ENCODE data around the gene DOP1B. TPM values are rescaled to one million over a fixed set of nuclear protein-coding genes. Genes with fewer than 3 reads are reported as not detected.
A peak's percentile ranks its signal among the peaks of the same experiment; 100 is the strongest.

Gene DOP1B
- total RNA-seq, 1 donor = 11.7 TPM

- H3K4me3 ChIP-seq (ENCODE audit: low read depth, low read length) = no peak overlapping the region
- DNase-seq (ENCODE audit: low read depth) = no peak
- TF ChIP-seq CTCF (IDR thresholded peaks at IDR 0.05; ENCODE audit: insufficient read depth, low read depth, low read length) = no peak
Observed at GRCh38 chr21:36149788-36150711, 6.6 kb upstream of the DOP1B start.

- no peak for DNase-seq (ENCODE audit: low read depth)
- H3K4me3 ChIP-seq (ENCODE audit: low read depth, low read length) = peak overlapping the region; percentile 72
- TF ChIP-seq CTCF (IDR thresholded peaks at IDR 0.05; ENCODE audit: insufficient read depth, low read depth, low read length) = no peak
Observed at GRCh38 chr21:36155603-36156338, 853 bp upstream of the DOP1B start.

GRCh38 chr21:36156339-36156814, 247 bp upstream of the DOP1B start:
- DNase-seq (ENCODE audit: low read depth) = peak; percentile 100
- TF ChIP-seq CTCF (IDR thresholded peaks at IDR 0.05; ENCODE audit: insufficient read depth, low read depth, low read length) = no peak
- peak overlapping the region; percentile 72 for H3K4me3 ChIP-seq (ENCODE audit: low read depth, low read length)

- H3K4me3 ChIP-seq (ENCODE audit: low read depth, low read length) = no peak overlapping the region
- no peak for TF ChIP-seq CTCF (IDR thresholded peaks at IDR 0.05; ENCODE audit: insufficient read depth, low read depth, low read length)
- DNase-seq (ENCODE audit: low read depth) = peak; percentile 40
Observed at GRCh38 chr21:36159356-36159921, 2.8 kb downstream of the DOP1B start.

- no peak overlapping the region for H3K4me3 ChIP-seq (ENCODE audit: low read depth, low read length)
- DNase-seq (ENCODE audit: low read depth) = no peak
- TF ChIP-seq CTCF (IDR thresholded peaks at IDR 0.05; ENCODE audit: insufficient read depth, low read depth, low read length) = no peak
Observed at GRCh38 chr21:36160850-36161178, 4.2 kb downstream of the DOP1B start.

- no peak for DNase-seq (ENCODE audit: low read depth)
- no peak overlapping the region for H3K4me3 ChIP-seq (ENCODE audit: low read depth, low read length)
- no peak for TF ChIP-seq CTCF (IDR thresholded peaks at IDR 0.05; ENCODE audit: insufficient read depth, low read depth, low read length)
Observed at GRCh38 chr21:36162631-36163030, 6.0 kb downstream of the DOP1B start.

Measured in fibroblast of villous mesenchyme (primary cell).